ENCODE data around the gene COBLL1. TPM values are rescaled to one million over a fixed set of nuclear protein-coding genes. Genes with fewer than 3 reads are reported as not detected.

Gene COBLL1
- total and polyA plus RNA-seq, 4 donors, result 16.3 to 114 (median 36.4) TPM

DNA sequence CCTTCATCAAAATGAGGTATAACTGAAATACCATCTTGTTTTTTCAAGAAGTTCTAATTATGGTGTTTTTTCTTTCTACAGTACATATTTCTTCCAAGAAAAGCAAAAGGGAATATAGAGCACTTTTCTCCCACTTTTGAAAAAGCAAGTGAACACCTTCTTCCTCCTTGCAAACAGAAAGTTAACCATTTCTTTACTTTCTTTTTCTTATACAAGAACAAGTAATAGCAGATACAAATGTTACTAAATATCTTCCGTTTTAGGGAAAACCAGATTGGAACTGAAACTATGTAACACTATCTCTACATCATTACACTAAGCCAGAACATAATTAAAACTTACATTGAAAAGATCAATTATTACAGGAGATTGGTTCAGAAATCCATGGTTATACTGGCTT is 44.0 kb downstream of the COBLL1 start (continued):
- no peak for TF ChIP-seq CTCF (IDR thresholded peaks at IDR 0.05; ENCODE audit: low read depth, low read length, missing input control)
- no peak for TF ChIP-seq FOXA2 (IDR thresholded peaks at IDR 0.05)

DNA sequence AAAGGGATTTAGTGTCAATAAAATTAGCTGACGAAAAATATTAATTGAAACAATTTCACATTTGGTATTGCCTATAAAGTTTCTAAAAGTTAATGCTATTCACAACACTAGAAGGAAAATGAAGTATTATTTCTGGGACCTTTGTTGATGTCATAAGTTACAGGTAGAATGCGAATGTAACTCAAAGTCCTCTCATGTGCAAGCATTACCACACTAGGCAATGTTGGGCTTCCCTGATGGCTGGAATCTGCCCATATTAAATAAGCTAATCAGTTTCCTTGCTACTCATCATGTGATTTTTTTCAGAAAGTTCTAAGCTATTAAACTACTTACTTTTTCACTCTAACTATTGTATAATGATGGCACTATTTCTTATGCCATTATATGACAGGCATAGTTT is 44.6 kb downstream of the COBLL1 start:
- Histone ChIP-seq H3K9me3 (ENCODE audit: control insufficient read depth in 4 of 4, low read length in 3 of 4) (no peaks in the 10 kb centered on the region), H3K27me3 (ENCODE audit: control insufficient read depth in 4 of 4, insufficient read depth in 4 of 4, low read length in 3 of 4) (no peaks in the 10 kb centered on the region), H3K27ac (ENCODE audit: low read depth in 1 of 2, low read length in 2 of 2) (peak overlapping the region in 1 of 2 donors; percentile 42), H3K4me3 (ENCODE audit: low read depth in 1 of 3, low read length in 3 of 3) (no peak overlapping the region), H3K36me3 (ENCODE audit: control insufficient read depth in 4 of 4, insufficient read depth in 3 of 4, low read depth in 1 of 4, low read length in 3 of 4) (no peaks in the 10 kb centered on the region), H3K9ac (ENCODE audit: low read depth in 1 of 2, low read length in 2 of 2) (no peak overlapping the region), H3K4me1 (ENCODE audit: control insufficient read depth in 4 of 4, insufficient read depth in 4 of 4, low read length in 3 of 4) (peaks cover 3 to 33% (median 9%) of the 10 kb centered on the region in 4 donors)
- TF ChIP-seq, protein P1, sequence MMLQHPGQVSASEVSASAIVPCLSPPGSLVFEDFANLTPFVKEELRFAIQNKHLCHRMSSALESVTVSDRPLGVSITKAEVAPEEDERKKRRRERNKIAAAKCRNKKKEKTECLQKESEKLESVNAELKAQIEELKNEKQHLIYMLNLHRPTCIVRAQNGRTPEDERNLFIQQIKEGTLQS (IDR thresholded peaks at IDR 0.05), result no peak
- TF ChIP-seq HNF4A (conservative IDR thresholded peaks at IDR 0.05) (peak; percentile 53 to 82), RAD21 (IDR thresholded peaks at IDR 0.05) (peak in 1 of 2 donors; percentile 16), FOXA1 (IDR thresholded peaks at IDR 0.05) (no peak), EGR1 (IDR thresholded peaks at IDR 0.05; ENCODE audit: low read depth in 2 of 2) (no peak), SP1 (IDR thresholded peaks at IDR 0.05) (peak; percentile 43), CTCF (IDR thresholded peaks at IDR 0.05; ENCODE audit: low read depth, low read length, missing input control) (no peak), TAF1 (conservative IDR thresholded peaks at IDR 0.05) (no peak), REST (IDR thresholded peaks at IDR 0.05) (no peak), JUND (IDR thresholded peaks at IDR 0.05) (peak in 1 of 2 donors; percentile 33), FOXA2 (IDR thresholded peaks at IDR 0.05) (no peak), NR2F2 (IDR thresholded peaks at IDR 0.05) (no peak), RXRA (IDR thresholded peaks at IDR 0.05) (no peak), MAX (IDR thresholded peaks at IDR 0.05) (no peak), YY1 (IDR thresholded peaks at IDR 0.05) (peak; percentile 29), HNF4G (IDR thresholded peaks at IDR 0.05) (peak; percentile 39), GABPA (IDR thresholded peaks at IDR 0.05 in 1 of 2, conservative IDR thresholded peaks at IDR 0.05 in 1 of 2) (no peak)
- TF ChIP-seq, protein P2, sequence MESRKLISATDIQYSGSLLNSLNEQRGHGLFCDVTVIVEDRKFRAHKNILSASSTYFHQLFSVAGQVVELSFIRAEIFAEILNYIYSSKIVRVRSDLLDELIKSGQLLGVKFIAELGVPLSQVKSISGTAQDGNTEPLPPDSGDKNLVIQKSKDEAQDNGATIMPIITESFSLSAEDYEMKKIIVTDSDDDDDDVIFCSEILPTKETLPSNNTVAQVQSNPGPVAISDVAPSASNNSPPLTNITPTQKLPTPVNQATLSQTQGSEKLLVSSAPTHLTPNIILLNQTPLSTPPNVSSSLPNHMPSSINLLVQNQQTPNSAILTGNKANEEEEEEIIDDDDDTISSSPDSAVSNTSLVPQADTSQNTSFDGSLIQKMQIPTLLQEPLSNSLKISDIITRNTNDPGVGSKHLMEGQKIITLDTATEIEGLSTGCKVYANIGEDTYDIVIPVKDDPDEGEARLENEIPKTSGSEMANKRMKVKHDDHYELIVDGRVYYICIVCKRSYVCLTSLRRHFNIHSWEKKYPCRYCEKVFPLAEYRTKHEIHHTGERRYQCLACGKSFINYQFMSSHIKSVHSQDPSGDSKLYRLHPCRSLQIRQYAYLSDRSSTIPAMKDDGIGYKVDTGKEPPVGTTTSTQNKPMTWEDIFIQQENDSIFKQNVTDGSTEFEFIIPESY (IDR thresholded peaks at IDR 0.05), result no peak
- no peak for DNase-seq (ENCODE audit: low spot score)
- 73% methylated on average over 2 of the region's 2 CpGs for WGBS
